ENCODE measurements around the gene GRIA1.

Gene GRIA1

DNA sequence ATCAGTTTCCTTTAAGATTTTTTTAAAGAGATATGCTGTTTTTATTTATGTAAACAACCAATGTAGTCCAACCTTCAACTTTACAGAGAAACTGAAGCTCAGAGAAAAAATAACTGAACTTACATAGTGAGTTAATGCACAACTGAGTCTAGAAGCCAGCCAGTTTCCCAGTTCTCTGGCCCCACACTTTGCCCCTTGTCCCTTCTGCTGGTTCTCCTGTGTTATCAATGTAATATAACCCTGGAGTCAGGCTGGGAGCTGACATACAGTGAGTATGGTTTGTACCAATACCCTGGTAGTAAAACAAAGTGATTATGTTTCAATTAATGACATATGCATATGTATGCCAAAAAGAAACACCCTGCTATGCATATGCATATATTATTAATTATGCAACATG is 32.2 kb upstream of the GRIA1 start:
- Histone ChIP-seq H4K5ac (ENCODE audit: low read length) (no peak overlapping the region), H3K79me2 (ENCODE audit: control insufficient read depth, insufficient read depth, low read length) (no peaks in the 10 kb centered on the region), H2BK120ac (ENCODE audit: low read depth, low read length) (no peak overlapping the region), H2BK15ac (replicated peaks; ENCODE audit: low read depth) (no peak overlapping the region), H3K9ac (ENCODE audit: low read length) (no peak overlapping the region), H3K56ac (ENCODE audit: low read length) (no peak overlapping the region), H3K27me3 (ENCODE audit: insufficient read depth, low read length, poor library complexity) (no peaks in the 10 kb centered on the region), H3K4me1 (ENCODE audit: control insufficient read depth, low read depth, low read length) (no peaks in the 10 kb centered on the region), H3K36me3 (ENCODE audit: control insufficient read depth, insufficient read depth, low read length) (no peaks in the 10 kb centered on the region), H3K4me2 (ENCODE audit: low read length) (no peak overlapping the region), H2AK5ac (ENCODE audit: low read length) (no peak overlapping the region), H3K18ac (ENCODE audit: low read length) (no peak overlapping the region), H3K27ac (ENCODE audit: low read depth, low read length) (no peak overlapping the region), H3K79me1 (ENCODE audit: low read length) (no peaks in the 10 kb centered on the region), H2BK5ac (ENCODE audit: low read length) (no peak overlapping the region), H3K23ac (ENCODE audit: low read length) (no peak overlapping the region), H3K4me3 (ENCODE audit: low read length) (no peak overlapping the region), H4K8ac (ENCODE audit: low read depth, low read length) (no peak overlapping the region), H3K4ac (ENCODE audit: low read depth, low read length) (no peak overlapping the region)
- no peak for DNase-seq

DNA sequence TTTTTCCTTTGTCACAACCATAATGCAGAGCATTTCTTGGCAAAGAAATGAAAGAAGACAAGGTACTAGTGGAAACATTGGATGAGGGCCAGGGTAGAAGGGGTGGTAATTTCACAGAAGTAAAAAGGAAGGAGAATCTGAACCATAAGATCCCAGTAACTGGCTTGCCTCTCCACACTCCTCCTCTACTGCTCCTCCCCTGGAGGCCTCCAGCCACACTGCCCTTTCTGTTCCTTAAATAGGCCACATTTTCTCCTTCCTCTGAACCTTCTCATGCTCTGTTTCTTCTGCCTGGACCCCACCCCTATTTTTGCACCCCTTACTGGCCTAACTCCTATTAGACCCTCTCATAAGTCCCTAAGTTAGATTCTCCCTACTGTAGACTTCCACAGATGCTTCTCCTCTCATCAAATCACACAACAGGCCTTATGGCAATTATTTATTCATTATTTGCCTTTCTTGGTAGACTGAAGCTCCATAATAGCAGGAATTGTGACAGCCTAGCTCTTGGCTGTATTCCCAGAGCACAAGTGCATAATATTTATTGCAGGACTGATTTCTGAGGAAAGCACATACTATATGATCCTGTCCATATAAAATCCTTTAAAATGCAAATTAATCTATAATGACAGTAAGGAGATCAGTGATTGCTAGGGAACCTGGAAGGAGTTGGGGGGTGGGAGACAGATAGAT is 31.3 kb upstream of the GRIA1 start:
- no peak overlapping the region for H4K8ac ChIP-seq (ENCODE audit: low read depth, low read length)
- H3K18ac ChIP-seq (ENCODE audit: low read length): no peak overlapping the region
- no peaks in the 10 kb centered on the region for H3K4me1 ChIP-seq (ENCODE audit: control insufficient read depth, low read depth, low read length)
- no peaks in the 10 kb centered on the region for H3K36me3 ChIP-seq (ENCODE audit: control insufficient read depth, insufficient read depth, low read length)
- no peak overlapping the region for H3K4ac ChIP-seq (ENCODE audit: low read depth, low read length)
- H3K27ac ChIP-seq (ENCODE audit: low read depth, low read length): no peak overlapping the region
- no peak overlapping the region for H2BK5ac ChIP-seq (ENCODE audit: low read length)
- no peak overlapping the region for H3K23ac ChIP-seq (ENCODE audit: low read length)
- H3K27me3 ChIP-seq (ENCODE audit: insufficient read depth, low read length, poor library complexity): no peaks in the 10 kb centered on the region
- H3K4me3 ChIP-seq (ENCODE audit: low read length): no peak overlapping the region
- H3K56ac ChIP-seq (ENCODE audit: low read length): no peak overlapping the region
- H2AK5ac ChIP-seq (ENCODE audit: low read length): no peak overlapping the region
- no peaks in the 10 kb centered on the region for H3K79me1 ChIP-seq (ENCODE audit: low read length)
- H3K79me2 ChIP-seq (ENCODE audit: control insufficient read depth, insufficient read depth, low read length): no peaks in the 10 kb centered on the region
- no peak for DNase-seq
- H3K4me2 ChIP-seq (ENCODE audit: low read length): no peak overlapping the region
- H2BK120ac ChIP-seq (ENCODE audit: low read depth, low read length): no peak overlapping the region
- no peak overlapping the region for H2BK15ac ChIP-seq (replicated peaks; ENCODE audit: low read depth)
- no peak overlapping the region for H4K5ac ChIP-seq (ENCODE audit: low read length)
- H3K9ac ChIP-seq (ENCODE audit: low read length): no peak overlapping the region

DNA sequence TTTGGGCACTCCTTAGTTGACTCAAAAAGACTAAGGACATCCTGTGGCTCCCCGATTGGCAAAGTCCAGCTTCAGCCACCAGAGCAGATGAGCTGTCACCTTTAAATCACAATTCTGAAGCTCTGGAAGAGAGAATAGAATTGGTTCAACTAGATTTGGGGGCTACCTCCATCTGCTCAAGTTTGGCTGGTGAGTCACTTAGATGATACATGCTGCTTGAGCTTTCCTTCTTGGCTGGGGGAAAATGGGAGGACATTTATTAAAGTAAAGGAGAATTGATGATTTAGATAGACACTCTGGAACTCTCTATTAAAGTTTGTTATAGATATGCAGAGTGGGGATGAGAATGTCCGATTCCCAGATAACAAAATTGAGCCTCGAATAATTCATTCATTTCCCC is 30.0 kb upstream of the GRIA1 start:
- Histone ChIP-seq H2BK120ac (ENCODE audit: low read depth, low read length) (no peak overlapping the region), H2AK5ac (ENCODE audit: low read length) (no peak overlapping the region), H3K4ac (ENCODE audit: low read depth, low read length) (no peak overlapping the region), H3K4me2 (ENCODE audit: low read length) (no peak overlapping the region), H3K18ac (ENCODE audit: low read length) (no peak overlapping the region), H3K36me3 (ENCODE audit: control insufficient read depth, insufficient read depth, low read length) (no peaks in the 10 kb centered on the region), H3K27ac (ENCODE audit: low read depth, low read length) (no peak overlapping the region), H3K27me3 (ENCODE audit: insufficient read depth, low read length, poor library complexity) (no peaks in the 10 kb centered on the region), H2BK5ac (ENCODE audit: low read length) (no peak overlapping the region), H4K8ac (ENCODE audit: low read depth, low read length) (no peak overlapping the region), H2BK15ac (replicated peaks; ENCODE audit: low read depth) (no peak overlapping the region), H4K5ac (ENCODE audit: low read length) (no peak overlapping the region), H3K23ac (ENCODE audit: low read length) (no peak overlapping the region), H3K9ac (ENCODE audit: low read length) (no peak overlapping the region), H3K4me3 (ENCODE audit: low read length) (no peak overlapping the region), H3K79me2 (ENCODE audit: control insufficient read depth, insufficient read depth, low read length) (no peaks in the 10 kb centered on the region), H3K79me1 (ENCODE audit: low read length) (no peaks in the 10 kb centered on the region), H3K4me1 (ENCODE audit: control insufficient read depth, low read depth, low read length) (no peaks in the 10 kb centered on the region), H3K56ac (ENCODE audit: low read length) (no peak overlapping the region)
- DNase-seq: no peak
- WGBS (ENCODE audit: extremely low coverage, insufficient coverage, low lambda C conversion rate): no CpG with 5 or more reads among the region's 3 CpGs

DNA sequence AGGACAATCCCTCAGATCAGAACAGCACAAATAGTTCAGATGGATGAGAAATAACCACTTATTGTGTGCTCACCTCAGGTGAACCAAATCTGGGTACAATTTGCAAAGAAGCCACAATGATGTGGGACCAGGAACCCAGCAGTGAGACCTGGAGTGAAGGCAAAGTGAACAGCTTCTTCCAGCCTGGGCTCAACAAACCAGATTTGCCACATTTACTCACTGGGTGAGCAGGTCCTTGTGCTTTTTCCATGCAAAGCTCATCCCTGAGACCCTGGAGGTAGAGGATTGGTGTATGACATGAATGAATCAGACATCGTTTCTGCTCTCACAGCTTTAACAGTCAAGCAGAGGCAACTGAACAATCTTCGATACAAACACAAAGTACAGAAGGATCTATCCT is 29.1 kb upstream of the GRIA1 start:
- Histone ChIP-seq H2BK5ac (ENCODE audit: low read length) (no peak overlapping the region), H2BK15ac (replicated peaks; ENCODE audit: low read depth) (no peak overlapping the region), H3K23ac (ENCODE audit: low read length) (no peak overlapping the region), H3K79me2 (ENCODE audit: control insufficient read depth, insufficient read depth, low read length) (no peaks in the 10 kb centered on the region), H3K4me1 (ENCODE audit: control insufficient read depth, low read depth, low read length) (no peaks in the 10 kb centered on the region), H3K4ac (ENCODE audit: low read depth, low read length) (no peak overlapping the region), H3K36me3 (ENCODE audit: control insufficient read depth, insufficient read depth, low read length) (no peaks in the 10 kb centered on the region), H3K56ac (ENCODE audit: low read length) (no peak overlapping the region), H2BK120ac (ENCODE audit: low read depth, low read length) (no peak overlapping the region), H3K27me3 (ENCODE audit: insufficient read depth, low read length, poor library complexity) (no peaks in the 10 kb centered on the region), H3K27ac (ENCODE audit: low read depth, low read length) (no peak overlapping the region), H4K5ac (ENCODE audit: low read length) (no peak overlapping the region), H3K79me1 (ENCODE audit: low read length) (no peaks in the 10 kb centered on the region), H3K18ac (ENCODE audit: low read length) (no peak overlapping the region), H3K4me2 (ENCODE audit: low read length) (no peak overlapping the region), H3K9ac (ENCODE audit: low read length) (no peak overlapping the region), H3K4me3 (ENCODE audit: low read length) (no peak overlapping the region), H2AK5ac (ENCODE audit: low read length) (no peak overlapping the region), H4K8ac (ENCODE audit: low read depth, low read length) (no peak overlapping the region)
- no CpG with 5 or more reads among the region's 2 CpGs for WGBS (ENCODE audit: extremely low coverage, insufficient coverage, low lambda C conversion rate)
- DNase-seq: no peak

DNA sequence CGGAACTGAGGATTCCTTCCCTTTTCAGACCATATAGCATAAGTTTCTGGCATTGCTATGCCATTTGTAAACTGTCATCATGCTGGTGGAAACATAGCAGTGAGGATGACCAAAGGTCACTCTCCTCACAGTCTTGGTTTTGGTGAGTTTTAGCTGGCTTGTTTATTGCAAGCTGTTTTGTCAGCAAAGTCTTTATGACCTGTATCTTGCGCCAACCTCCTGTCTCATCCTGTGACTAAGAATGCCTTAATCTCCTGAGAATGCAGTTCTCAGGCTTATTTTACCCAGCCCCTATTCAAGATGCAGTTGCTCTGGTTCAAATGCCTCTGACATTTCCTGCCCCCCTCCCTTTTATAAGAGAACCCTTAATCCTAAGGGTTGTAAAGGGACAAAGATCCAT is 26.7 kb upstream of the GRIA1 start:
- no CpG with 5 or more reads among the region's 2 CpGs for WGBS (ENCODE audit: extremely low coverage, insufficient coverage, low lambda C conversion rate)
- Histone ChIP-seq H4K8ac (ENCODE audit: low read depth, low read length) (no peak overlapping the region), H3K36me3 (ENCODE audit: control insufficient read depth, insufficient read depth, low read length) (no peaks in the 10 kb centered on the region), H3K56ac (ENCODE audit: low read length) (no peak overlapping the region), H3K18ac (ENCODE audit: low read length) (no peak overlapping the region), H3K79me2 (ENCODE audit: control insufficient read depth, insufficient read depth, low read length) (no peaks in the 10 kb centered on the region), H3K79me1 (ENCODE audit: low read length) (no peaks in the 10 kb centered on the region), H3K4me2 (ENCODE audit: low read length) (no peak overlapping the region), H3K27ac (ENCODE audit: low read depth, low read length) (no peak overlapping the region), H4K5ac (ENCODE audit: low read length) (no peak overlapping the region), H2BK120ac (ENCODE audit: low read depth, low read length) (no peak overlapping the region), H3K4me3 (ENCODE audit: low read length) (no peak overlapping the region), H2AK5ac (ENCODE audit: low read length) (no peak overlapping the region), H3K23ac (ENCODE audit: low read length) (no peak overlapping the region), H2BK15ac (replicated peaks; ENCODE audit: low read depth) (no peak overlapping the region), H3K9ac (ENCODE audit: low read length) (no peak overlapping the region), H3K4me1 (ENCODE audit: control insufficient read depth, low read depth, low read length) (no peaks in the 10 kb centered on the region), H3K27me3 (ENCODE audit: insufficient read depth, low read length, poor library complexity) (no peaks in the 10 kb centered on the region), H3K4ac (ENCODE audit: low read depth, low read length) (no peak overlapping the region), H2BK5ac (ENCODE audit: low read length) (no peak overlapping the region)
- DNase-seq: peak; percentile 5

DNA sequence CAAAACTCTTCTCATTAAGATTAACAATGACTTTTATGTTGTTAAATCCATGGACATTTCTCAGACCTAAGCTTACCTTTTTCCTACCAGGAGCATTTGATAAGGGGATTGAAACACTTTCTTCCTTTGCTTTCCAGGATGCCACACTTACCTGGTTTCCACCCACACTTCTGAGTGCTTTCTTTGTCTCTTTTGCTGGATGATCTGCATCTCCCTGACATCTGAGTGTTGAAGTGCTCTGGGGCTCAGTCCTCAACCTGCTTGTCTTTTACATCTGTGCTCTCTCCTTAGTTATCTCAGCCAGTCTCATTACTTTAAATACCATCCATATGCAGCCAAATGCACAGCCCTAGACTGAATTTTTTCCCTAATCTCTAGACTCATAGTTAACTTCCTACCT is 22.9 kb upstream of the GRIA1 start:
- Histone ChIP-seq H2BK5ac (ENCODE audit: low read length) (no peak overlapping the region), H3K9ac (ENCODE audit: low read length) (no peak overlapping the region), H3K4me2 (ENCODE audit: low read length) (no peak overlapping the region), H4K8ac (ENCODE audit: low read depth, low read length) (no peak overlapping the region), H3K18ac (ENCODE audit: low read length) (no peak overlapping the region), H2AK5ac (ENCODE audit: low read length) (no peak overlapping the region), H3K4ac (ENCODE audit: low read depth, low read length) (no peak overlapping the region), H4K5ac (ENCODE audit: low read length) (no peak overlapping the region), H3K79me1 (ENCODE audit: low read length) (no peaks in the 10 kb centered on the region), H3K23ac (ENCODE audit: low read length) (no peak overlapping the region), H3K4me3 (ENCODE audit: low read length) (no peak overlapping the region), H2BK120ac (ENCODE audit: low read depth, low read length) (no peak overlapping the region), H3K27me3 (ENCODE audit: insufficient read depth, low read length, poor library complexity) (no peaks in the 10 kb centered on the region), H3K27ac (ENCODE audit: low read depth, low read length) (no peak overlapping the region), H3K56ac (ENCODE audit: low read length) (no peak overlapping the region), H3K36me3 (ENCODE audit: control insufficient read depth, insufficient read depth, low read length) (no peaks in the 10 kb centered on the region), H2BK15ac (replicated peaks; ENCODE audit: low read depth) (no peak overlapping the region), H3K79me2 (ENCODE audit: control insufficient read depth, insufficient read depth, low read length) (no peaks in the 10 kb centered on the region), H3K4me1 (ENCODE audit: control insufficient read depth, low read depth, low read length) (no peaks in the 10 kb centered on the region)
- DNase-seq: no peak

Measured in mesendoderm (in vitro differentiated cells).